Mesendoderm (in vitro differentiated cells): Measurements from ENCODE around the gene CD81.

Source experiments
- DNase-seq: peaks from one replicate; pipeline ENCODE4 v3.0.0; 2013
- H2AK5ac ChIP-seq: 2 replicates; pipeline ENCODE4 v1.6.1; 2013; ENCODE audit warnings: low read length, inconsistent platforms
- H2BK120ac ChIP-seq: 2 replicates; pipeline ENCODE4 v1.6.1; 2013; ENCODE audit warnings: low read depth, mild to moderate bottlenecking, low read length, moderate library complexity, mixed read lengths
- H2BK15ac ChIP-seq: replicated peaks from 2 replicates; pipeline ENCODE4 v1.6.1; 2013; ENCODE audit warnings: low read depth, mild to moderate bottlenecking, moderate library complexity
- H2BK5ac ChIP-seq: 2 replicates; pipeline ENCODE4 v1.6.1; 2013; ENCODE audit warnings: low read length, inconsistent platforms
- H3K18ac ChIP-seq: 2 replicates; pipeline ENCODE4 v1.6.1; 2013; ENCODE audit warnings: mild to moderate bottlenecking, low read length, mixed read lengths
- H3K23ac ChIP-seq: one replicate; pipeline ENCODE4 v1.6.1; 2013; ENCODE audit warnings: low read length
- H3K27ac ChIP-seq: 2 replicates; pipeline ENCODE4 v1.5.1; 2013; ENCODE audit warnings: low read depth, mild to moderate bottlenecking, inconsistent platforms, low read length, moderate library complexity
- H3K27me3 ChIP-seq: 2 replicates; pipeline ENCODE4 v1.6.1; 2013; ENCODE audit warnings: low read length, control low read depth, mild to moderate bottlenecking, inconsistent platforms; ENCODE audit not compliant: insufficient read depth, poor library complexity
- H3K36me3 ChIP-seq: 2 replicates; pipeline ENCODE4 v1.6.1; 2013; ENCODE audit warnings: low read length, inconsistent platforms; ENCODE audit not compliant: control insufficient read depth, insufficient read depth
- H3K4ac ChIP-seq: one replicate; pipeline ENCODE4 v1.6.1; 2013; ENCODE audit warnings: low read depth, mild to moderate bottlenecking, low read length, moderate library complexity
- H3K4me1 ChIP-seq: 2 replicates; pipeline ENCODE4 v1.6.1; 2013; ENCODE audit warnings: low read depth, low read length, inconsistent platforms; ENCODE audit not compliant: control insufficient read depth
- H3K4me2 ChIP-seq: 2 replicates; pipeline ENCODE4 v1.6.1; 2013; ENCODE audit warnings: low read length
- H3K4me3 ChIP-seq: 2 replicates; pipeline ENCODE4 v1.5.1; 2013; ENCODE audit warnings: mild to moderate bottlenecking, low read length
- H3K56ac ChIP-seq: one replicate; pipeline ENCODE4 v1.6.1; 2013; ENCODE audit warnings: low read length
- H3K79me1 ChIP-seq: 2 replicates; pipeline ENCODE4 v1.6.1; 2013; ENCODE audit warnings: low read length, inconsistent platforms
- H3K79me2 ChIP-seq: 2 replicates; pipeline ENCODE4 v1.6.1; 2013; ENCODE audit warnings: mild to moderate bottlenecking, low read length; ENCODE audit not compliant: control insufficient read depth, insufficient read depth
- H3K9ac ChIP-seq: 2 replicates; pipeline ENCODE4 v1.6.1; 2013; ENCODE audit warnings: low read length, inconsistent platforms
- H4K5ac ChIP-seq: one replicate; pipeline ENCODE4 v1.6.1; 2013; ENCODE audit warnings: low read length
- H4K8ac ChIP-seq: one replicate; pipeline ENCODE4 v1.6.1; 2013; ENCODE audit warnings: low read depth, mild to moderate bottlenecking, control low read depth, low read length, moderate library complexity
- WGBS: extraction: QIAGEN DNeasy Blood & Tissue Kit; methylation state at CpG from one replicate; pipeline ENCODE4 v1.1.7; 2013; ENCODE audit warnings: low lambda C conversion rate, missing lambda C conversion rate; ENCODE audit not compliant: insufficient coverage; ENCODE audit errors: extremely low coverage; 5-methylcytosine and 5-hydroxymethylcytosine counted together

Gene CD81

DNA sequence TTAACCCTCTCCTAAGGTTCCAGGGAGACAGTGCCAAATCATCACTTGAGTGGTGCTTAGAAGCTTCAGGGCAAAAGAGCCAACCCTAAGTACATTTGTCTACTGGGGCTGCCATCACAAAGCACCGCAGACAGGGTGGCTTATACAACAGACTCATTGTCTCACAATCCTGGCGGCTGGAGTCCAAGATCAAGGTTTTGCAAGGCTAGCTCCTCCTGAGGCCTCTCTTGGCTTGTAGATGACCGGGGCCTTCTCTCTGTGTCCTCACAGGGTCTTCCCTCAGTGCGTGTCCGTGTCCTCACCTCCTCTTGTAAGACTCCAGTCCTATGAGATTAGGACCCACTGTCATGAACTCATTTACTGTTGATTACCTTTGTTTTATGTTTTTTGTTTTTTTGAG lies 34.1 kb upstream of the CD81 start:
- no peak overlapping the region for H3K23ac ChIP-seq
- no peaks in the 10 kb centered on the region for H3K79me1 ChIP-seq
- H2BK15ac ChIP-seq: no peak overlapping the region
- H3K27me3 ChIP-seq: no peaks in the 10 kb centered on the region
- DNase-seq: no peak
- H4K5ac ChIP-seq: no peak overlapping the region
- H3K36me3 ChIP-seq: no peaks in the 10 kb centered on the region
- peaks cover 2% of the 10 kb centered on the region for H3K4me1 ChIP-seq
- no peak overlapping the region for H3K9ac ChIP-seq
- H3K56ac ChIP-seq: no peak overlapping the region
- H3K27ac ChIP-seq: no peak overlapping the region
- H3K4ac ChIP-seq: no peak overlapping the region
- H2BK120ac ChIP-seq: no peak overlapping the region
- H2AK5ac ChIP-seq: no peak overlapping the region
- WGBS: no CpG with 5 or more reads among the region's 5 CpGs
- no peak overlapping the region for H3K4me2 ChIP-seq
- no peak overlapping the region for H2BK5ac ChIP-seq
- H4K8ac ChIP-seq: no peak overlapping the region
- H3K18ac ChIP-seq: no peak overlapping the region
- no peaks in the 10 kb centered on the region for H3K79me2 ChIP-seq
- no peak overlapping the region for H3K4me3 ChIP-seq

DNA sequence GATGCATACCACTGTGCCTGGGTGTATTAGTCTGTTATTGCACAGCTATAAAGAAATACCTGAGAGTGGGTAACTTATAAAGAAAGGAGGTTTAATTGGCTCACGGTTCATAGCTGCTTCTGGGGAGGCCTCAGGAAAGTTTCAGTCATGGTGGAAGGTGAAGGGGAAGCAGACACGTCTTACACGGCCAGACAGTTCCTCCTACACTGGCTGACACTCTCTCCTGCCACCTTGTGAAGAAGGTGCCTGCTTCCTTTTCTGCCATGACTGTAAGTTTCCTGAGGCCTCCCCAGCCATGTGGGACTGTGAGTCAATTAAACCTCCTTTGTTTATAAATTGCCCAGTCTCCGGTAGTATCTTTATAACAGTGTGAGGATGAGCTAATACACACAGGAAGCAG lies 33.6 kb upstream of the CD81 start:
- H3K27me3 ChIP-seq: no peaks in the 10 kb centered on the region
- H2BK5ac ChIP-seq: no peak overlapping the region
- H3K23ac ChIP-seq: no peak overlapping the region
- H2BK120ac ChIP-seq: no peak overlapping the region
- H3K4me3 ChIP-seq: no peak overlapping the region
- H3K4me1 ChIP-seq: peaks cover 1% of the 10 kb centered on the region
- no peak overlapping the region for H3K18ac ChIP-seq
- WGBS: no CpG with 5 or more reads among the region's 4 CpGs
- H3K27ac ChIP-seq: no peak overlapping the region
- H3K79me2 ChIP-seq: no peaks in the 10 kb centered on the region
- no peak overlapping the region for H4K8ac ChIP-seq
- no peak overlapping the region for H3K4ac ChIP-seq
- no peak overlapping the region for H4K5ac ChIP-seq
- DNase-seq: no peak
- no peaks in the 10 kb centered on the region for H3K79me1 ChIP-seq
- H2AK5ac ChIP-seq: no peak overlapping the region
- H2BK15ac ChIP-seq: no peak overlapping the region
- H3K36me3 ChIP-seq: no peaks in the 10 kb centered on the region
- no peak overlapping the region for H3K9ac ChIP-seq
- no peak overlapping the region for H3K4me2 ChIP-seq
- H3K56ac ChIP-seq: no peak overlapping the region

DNA sequence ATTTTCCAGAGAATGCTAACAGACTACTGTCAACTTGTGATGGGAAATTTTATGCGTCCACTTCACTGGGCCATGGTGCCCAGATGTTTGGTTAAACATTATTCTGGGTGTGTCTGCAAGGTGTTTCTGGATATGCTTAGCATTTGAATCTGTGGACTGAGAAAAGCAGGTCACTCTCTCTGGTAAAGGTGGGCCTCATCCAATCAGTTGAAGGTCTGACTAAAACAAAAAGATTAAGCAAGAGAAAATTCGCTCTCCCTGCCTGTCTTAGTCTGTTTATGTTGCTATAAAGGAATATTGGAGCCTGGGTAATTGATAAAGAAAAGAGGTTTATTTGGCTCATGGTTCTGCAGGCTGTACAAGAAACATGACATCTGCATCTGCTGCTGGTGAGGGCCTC lies 32.1 kb upstream of the CD81 start:
- WGBS: no CpG with 5 or more reads among the region's 2 CpGs
- DNase-seq: no peak
- Histone ChIP-seq H4K5ac (no peak overlapping the region), H3K27me3 (no peaks in the 10 kb centered on the region), H3K56ac (no peak overlapping the region), H3K23ac (no peak overlapping the region), H4K8ac (no peak overlapping the region), H3K4me2 (no peak overlapping the region), H3K4me1 (no peaks in the 10 kb centered on the region), H2BK120ac (no peak overlapping the region), H3K79me1 (no peaks in the 10 kb centered on the region), H3K79me2 (no peaks in the 10 kb centered on the region), H3K9ac (no peak overlapping the region), H3K18ac (no peak overlapping the region), H2AK5ac (no peak overlapping the region), H3K4me3 (no peak overlapping the region), H3K36me3 (no peaks in the 10 kb centered on the region), H3K27ac (no peak overlapping the region), H3K4ac (no peak overlapping the region), H2BK15ac (no peak overlapping the region), H2BK5ac (no peak overlapping the region)

DNA sequence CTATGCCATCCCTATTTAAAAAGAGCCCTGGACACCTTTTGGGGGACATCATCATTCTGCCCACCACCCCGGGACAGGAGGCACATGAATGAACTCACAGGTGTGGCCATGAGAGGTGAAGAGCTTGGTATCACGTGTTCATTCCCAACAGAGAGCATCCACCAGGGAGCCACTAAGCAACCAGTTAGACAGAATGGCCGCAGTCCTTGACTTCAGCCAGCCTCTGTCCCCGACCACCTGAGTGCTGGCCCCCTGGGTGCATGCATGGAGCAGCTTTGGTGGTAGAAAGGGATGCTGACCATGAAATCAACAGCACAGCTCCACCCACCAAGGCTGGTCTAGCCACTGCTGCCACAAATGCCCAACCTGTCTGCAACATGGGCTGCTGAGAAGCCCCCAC lies 31.1 kb upstream of the CD81 start:
- Histone ChIP-seq H3K9ac (no peak overlapping the region), H2BK5ac (no peak overlapping the region), H3K27ac (no peak overlapping the region), H3K18ac (no peak overlapping the region), H3K4ac (no peak overlapping the region), H4K5ac (no peak overlapping the region), H2AK5ac (no peak overlapping the region), H3K79me1 (no peaks in the 10 kb centered on the region), H2BK120ac (no peak overlapping the region), H3K56ac (no peak overlapping the region), H3K4me2 (no peak overlapping the region), H2BK15ac (no peak overlapping the region), H3K36me3 (no peaks in the 10 kb centered on the region), H3K4me1 (no peaks in the 10 kb centered on the region), H4K8ac (no peak overlapping the region), H3K79me2 (no peaks in the 10 kb centered on the region), H3K27me3 (no peaks in the 10 kb centered on the region), H3K23ac (no peak overlapping the region), H3K4me3 (no peak overlapping the region)
- DNase-seq: no peak
- WGBS: no CpG with 5 or more reads among the region's 4 CpGs

DNA sequence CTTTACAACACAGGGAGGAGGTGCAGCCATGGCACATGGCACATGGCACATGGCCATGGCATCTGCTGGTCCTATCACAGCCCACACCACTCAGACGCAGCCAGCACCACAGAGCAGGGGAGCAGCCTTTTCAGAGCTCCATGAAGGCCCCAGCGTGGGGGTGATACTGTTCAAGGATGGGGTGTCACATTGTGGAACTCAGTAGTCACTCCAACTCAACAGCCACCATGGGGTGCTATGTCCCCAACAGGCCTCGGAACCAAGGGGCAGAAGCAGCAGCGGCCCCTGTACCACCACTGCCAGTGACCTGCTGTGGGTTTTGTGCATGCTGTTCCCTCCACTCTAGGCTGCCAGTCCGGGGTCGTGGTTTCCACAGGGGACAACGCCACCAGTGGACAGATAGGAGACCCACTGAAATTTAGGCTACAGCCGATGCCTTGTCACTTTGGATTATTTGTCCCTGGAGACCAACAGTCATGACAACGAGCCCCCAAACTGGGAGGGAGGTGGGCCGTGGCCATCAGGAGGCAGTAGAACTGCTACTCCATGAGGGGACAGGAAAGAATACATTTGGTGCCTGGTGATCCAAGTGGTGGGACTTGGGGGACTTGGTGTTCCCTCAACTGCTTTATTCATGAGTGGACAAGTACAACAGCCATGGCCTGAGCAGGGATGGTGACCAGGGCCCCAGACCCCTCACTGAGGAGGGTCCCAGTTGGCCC lies 30.4 kb upstream of the CD81 start:
- no peaks in the 10 kb centered on the region for H3K79me2 ChIP-seq
- no peak overlapping the region for H3K4ac ChIP-seq
- H3K4me2 ChIP-seq: no peak overlapping the region
- no peaks in the 10 kb centered on the region for H3K79me1 ChIP-seq
- no peaks in the 10 kb centered on the region for H3K27me3 ChIP-seq
- no CpG with 5 or more reads among the region's 10 CpGs for WGBS
- no peak overlapping the region for H3K4me3 ChIP-seq
- no peak overlapping the region for H2BK5ac ChIP-seq
- no peaks in the 10 kb centered on the region for H3K36me3 ChIP-seq
- no peak overlapping the region for H3K23ac ChIP-seq
- no peak overlapping the region for H3K18ac ChIP-seq
- H4K5ac ChIP-seq: no peak overlapping the region
- no peak overlapping the region for H3K27ac ChIP-seq
- no peak overlapping the region for H2AK5ac ChIP-seq
- H2BK120ac ChIP-seq: no peak overlapping the region
- DNase-seq: no peak
- no peak overlapping the region for H3K9ac ChIP-seq
- no peaks in the 10 kb centered on the region for H3K4me1 ChIP-seq
- H3K56ac ChIP-seq: no peak overlapping the region
- no peak overlapping the region for H4K8ac ChIP-seq
- H2BK15ac ChIP-seq: no peak overlapping the region

DNA sequence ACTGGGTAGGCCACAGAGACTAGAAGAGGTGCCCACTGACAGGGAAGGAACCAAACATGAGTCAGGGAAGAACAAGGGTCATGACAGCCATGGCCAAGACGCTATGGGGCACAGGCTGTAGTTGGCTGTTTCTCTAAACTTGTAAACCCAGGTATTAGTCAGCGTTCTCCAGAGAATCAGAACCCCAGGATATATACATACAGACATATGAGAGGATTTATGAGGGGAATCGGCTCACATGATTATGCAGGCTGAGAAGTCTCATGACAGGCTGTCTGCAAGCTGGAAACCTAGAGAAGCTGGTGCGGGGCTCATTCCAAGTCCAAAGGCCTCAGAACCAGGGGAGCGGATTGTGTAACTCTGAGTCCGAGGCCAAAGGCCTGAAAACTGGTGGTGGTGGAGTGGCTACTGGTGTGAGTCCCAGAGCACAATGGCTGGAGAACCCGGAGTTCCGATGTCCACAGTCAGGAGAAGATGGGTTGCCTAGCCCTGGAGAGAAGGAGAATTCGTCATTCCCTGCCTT lies 29.7 kb upstream of the CD81 start:
- H4K5ac ChIP-seq: no peak overlapping the region
- H3K56ac ChIP-seq: no peak overlapping the region
- H4K8ac ChIP-seq: no peak overlapping the region
- no peak overlapping the region for H3K18ac ChIP-seq
- no peak overlapping the region for H3K4ac ChIP-seq
- H3K36me3 ChIP-seq: no peaks in the 10 kb centered on the region
- no peak for DNase-seq
- H3K27ac ChIP-seq: no peak overlapping the region
- H3K4me1 ChIP-seq: no peaks in the 10 kb centered on the region
- no peak overlapping the region for H3K4me3 ChIP-seq
- no peak overlapping the region for H3K9ac ChIP-seq
- H3K79me2 ChIP-seq: no peaks in the 10 kb centered on the region
- H2AK5ac ChIP-seq: no peak overlapping the region
- no peak overlapping the region for H3K4me2 ChIP-seq
- H2BK120ac ChIP-seq: no peak overlapping the region
- H3K23ac ChIP-seq: no peak overlapping the region
- no peak overlapping the region for H2BK15ac ChIP-seq
- H3K27me3 ChIP-seq: no peaks in the 10 kb centered on the region
- no peaks in the 10 kb centered on the region for H3K79me1 ChIP-seq
- no peak overlapping the region for H2BK5ac ChIP-seq
- WGBS: no CpG with 5 or more reads among the region's 9 CpGs
